Hepatocyte (in vitro differentiated cells): ENCODE results near the gene TASP1.

ENCODE experiments used
- EZH2 ChIP-seq: fragments of 200-600 bp; sonication (generic); IDR thresholded peaks from 2 replicates; pipeline ENCODE4 v1.6.1; 2016; ENCODE audit warnings: antibody characterized with exemption, mild to moderate bottlenecking, borderline replicate concordance
- EZH2phosphoT487 ChIP-seq: fragments of 200-600 bp; sonication (generic); IDR thresholded peaks from one replicate; pipeline ENCODE4 v1.6.1; 2018; ENCODE audit warnings: antibody characterized with exemption, mild to moderate bottlenecking, low read depth, moderate library complexity; ENCODE audit not compliant: unreplicated experiment, severe bottlenecking
- TF ChIP-seq, protein P1 (sequence below): fragments of 200-600 bp; sonication (generic); IDR thresholded peaks from 2 replicates; pipeline ENCODE4 v1.5.1; 2016; ENCODE audit warnings: antibody characterized with exemption, mild to moderate bottlenecking; ENCODE audit not compliant: poor library complexity

DNA sequence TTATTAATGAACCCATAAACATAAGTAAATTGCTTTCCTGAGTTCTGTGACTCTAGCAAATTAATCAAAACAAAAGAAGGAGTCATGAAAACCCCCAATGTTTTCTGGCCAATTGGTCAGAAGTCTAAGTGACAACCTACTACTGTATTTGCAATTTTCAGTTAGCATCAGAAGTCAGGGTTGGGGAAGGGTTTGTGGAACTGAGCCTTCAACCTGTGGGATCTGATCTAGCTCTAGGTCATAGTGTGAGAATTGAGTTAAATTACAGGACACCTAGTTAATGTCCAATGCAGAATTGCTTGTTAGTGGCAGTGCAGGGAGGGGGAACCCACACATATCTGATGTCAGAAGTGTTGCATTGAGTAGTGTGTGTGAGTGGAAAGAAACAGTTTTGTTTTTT, 275.3 kb downstream of the TASP1 start:
- TF ChIP-seq, protein P1, sequence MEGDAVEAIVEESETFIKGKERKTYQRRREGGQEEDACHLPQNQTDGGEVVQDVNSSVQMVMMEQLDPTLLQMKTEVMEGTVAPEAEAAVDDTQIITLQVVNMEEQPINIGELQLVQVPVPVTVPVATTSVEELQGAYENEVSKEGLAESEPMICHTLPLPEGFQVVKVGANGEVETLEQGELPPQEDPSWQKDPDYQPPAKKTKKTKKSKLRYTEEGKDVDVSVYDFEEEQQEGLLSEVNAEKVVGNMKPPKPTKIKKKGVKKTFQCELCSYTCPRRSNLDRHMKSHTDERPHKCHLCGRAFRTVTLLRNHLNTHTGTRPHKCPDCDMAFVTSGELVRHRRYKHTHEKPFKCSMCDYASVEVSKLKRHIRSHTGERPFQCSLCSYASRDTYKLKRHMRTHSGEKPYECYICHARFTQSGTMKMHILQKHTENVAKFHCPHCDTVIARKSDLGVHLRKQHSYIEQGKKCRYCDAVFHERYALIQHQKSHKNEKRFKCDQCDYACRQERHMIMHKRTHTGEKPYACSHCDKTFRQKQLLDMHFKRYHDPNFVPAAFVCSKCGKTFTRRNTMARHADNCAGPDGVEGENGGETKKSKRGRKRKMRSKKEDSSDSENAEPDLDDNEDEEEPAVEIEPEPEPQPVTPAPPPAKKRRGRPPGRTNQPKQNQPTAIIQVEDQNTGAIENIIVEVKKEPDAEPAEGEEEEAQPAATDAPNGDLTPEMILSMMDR = no peak
- TF ChIP-seq EZH2 = no peak
- TF ChIP-seq EZH2phosphoT487 = no peak
